OCI-LY3 (cell line): ENCODE results near the gene MAML2.

Experiments used
- CTCF ChIP-seq: fragments of 200-600, 300-600 bp; sonication (generic); IDR thresholded peaks from 2 replicates; pipeline ENCODE4 v1.5.1; 2014; ENCODE audit warnings: antibody characterized with exemption, low read length, low read depth
- EZH2phosphoT487 ChIP-seq: fragments of 200-600 bp; shearing (Covaris generic); IDR thresholded peaks from 2 replicates; pipeline ENCODE4 v1.6.1; 2018; ENCODE audit warnings: antibody characterized with exemption, mixed run types, low read depth

GRCh38 chr11:96279896-96280290, 63.1 kb downstream of the MAML2 start:
- TF ChIP-seq CTCF (no peak), EZH2phosphoT487 (no peak)
